Fibroblast of lung (primary cell): Measurements from ENCODE around the gene TRMT2A.

Experiments
- EZH2 ChIP-seq: IDR thresholded peaks from 2 replicates; pipeline ENCODE4 v1.5.1; 2012; ENCODE audit warnings: low read length, control low read depth, mild to moderate bottlenecking; ENCODE audit errors: missing control alignments
- TF ChIP-seq, protein P1 (sequence below), 2 donors: IDR thresholded peaks in 1 of 2; conservative IDR thresholded peaks in 1 of 2; 1 replicate in 1 of 2; 2 replicates in 1 of 2; pipeline ENCODE4 v1.5.1; 2011 to 2012; ENCODE audit warnings: low read length in 2 of 2, control low read depth in 1 of 2, inconsistent platforms in 1 of 2, low read depth in 1 of 2, mild to moderate bottlenecking in 1 of 2

DNA sequence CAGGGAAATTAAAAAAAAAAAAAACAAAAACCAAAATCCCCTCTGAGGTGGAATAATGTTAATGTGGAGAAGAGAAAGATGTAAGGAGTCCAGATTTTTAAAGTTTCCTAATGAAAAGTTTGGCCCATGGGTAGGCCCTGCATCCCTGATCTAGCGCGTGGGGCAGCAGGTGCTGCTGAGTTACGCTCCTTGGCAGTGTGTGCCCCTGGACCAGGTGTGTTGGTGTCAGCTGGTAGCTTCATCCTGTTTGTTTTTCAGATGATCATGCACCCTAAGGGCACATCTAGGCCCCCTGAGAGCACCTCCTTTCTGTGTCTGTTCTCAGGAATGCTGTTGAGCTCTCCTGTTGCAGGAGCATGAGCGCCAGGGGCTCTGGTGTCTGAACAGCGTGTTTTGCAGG lies 30.3 kb downstream of the TRMT2A start:
- TF ChIP-seq, protein P1, sequence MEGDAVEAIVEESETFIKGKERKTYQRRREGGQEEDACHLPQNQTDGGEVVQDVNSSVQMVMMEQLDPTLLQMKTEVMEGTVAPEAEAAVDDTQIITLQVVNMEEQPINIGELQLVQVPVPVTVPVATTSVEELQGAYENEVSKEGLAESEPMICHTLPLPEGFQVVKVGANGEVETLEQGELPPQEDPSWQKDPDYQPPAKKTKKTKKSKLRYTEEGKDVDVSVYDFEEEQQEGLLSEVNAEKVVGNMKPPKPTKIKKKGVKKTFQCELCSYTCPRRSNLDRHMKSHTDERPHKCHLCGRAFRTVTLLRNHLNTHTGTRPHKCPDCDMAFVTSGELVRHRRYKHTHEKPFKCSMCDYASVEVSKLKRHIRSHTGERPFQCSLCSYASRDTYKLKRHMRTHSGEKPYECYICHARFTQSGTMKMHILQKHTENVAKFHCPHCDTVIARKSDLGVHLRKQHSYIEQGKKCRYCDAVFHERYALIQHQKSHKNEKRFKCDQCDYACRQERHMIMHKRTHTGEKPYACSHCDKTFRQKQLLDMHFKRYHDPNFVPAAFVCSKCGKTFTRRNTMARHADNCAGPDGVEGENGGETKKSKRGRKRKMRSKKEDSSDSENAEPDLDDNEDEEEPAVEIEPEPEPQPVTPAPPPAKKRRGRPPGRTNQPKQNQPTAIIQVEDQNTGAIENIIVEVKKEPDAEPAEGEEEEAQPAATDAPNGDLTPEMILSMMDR (conservative IDR thresholded peaks at IDR 0.05 in 1 of 2, IDR thresholded peaks at IDR 0.05 in 1 of 2; ENCODE audit: low read depth in 1 of 2, low read length in 2 of 2), result no peak
- TF ChIP-seq EZH2, result no peak
